Fibroblast of lung (primary cell): ENCODE results near the gene RBM33. TPM values are rescaled to one million over a fixed set of nuclear protein-coding genes. Genes with fewer than 3 reads are reported as not detected.

Experiments
- DNase-seq, 2 donors: peaks; one replicate each; pipeline versions ENCODE4 v3.0.0 to v3.0.0-alpha.2; 2010; ENCODE audit warnings: low read depth in 2 of 2
- H2AFZ ChIP-seq: 2 replicates; pipeline ENCODE4 v1.5.1; 2012; ENCODE audit warnings: low read length, control low read depth, inconsistent platforms
- H3K27ac ChIP-seq: 2 replicates; pipeline ENCODE4 v1.5.1; 2011; ENCODE audit warnings: low read length, control low read depth; ENCODE audit not compliant: insufficient read depth
- H3K27me3 ChIP-seq: 2 replicates; pipeline ENCODE4 v1.5.1; 2011; ENCODE audit warnings: mild to moderate bottlenecking, low read length; ENCODE audit not compliant: control insufficient read depth, insufficient read depth
- H3K36me3 ChIP-seq: 2 replicates; pipeline ENCODE4 v1.5.1; 2011; ENCODE audit warnings: low read length; ENCODE audit not compliant: control insufficient read depth, insufficient read depth
- H3K4me1 ChIP-seq: 2 replicates; pipeline ENCODE4 v1.5.1; 2011; ENCODE audit warnings: low read length; ENCODE audit not compliant: control insufficient read depth, insufficient read depth; ENCODE audit errors: extremely low read depth
- H3K4me2 ChIP-seq: 2 replicates; pipeline ENCODE4 v1.5.1; 2011; ENCODE audit warnings: low read length, control low read depth; ENCODE audit not compliant: insufficient read depth; ENCODE audit errors: extremely low read depth
- H3K4me3 ChIP-seq, 4 experiments: fragments of 200-600 bp in 1 of 4; sonication (generic) in 1 of 4; replicated peaks in 1 of 4; 2 replicates each; pipeline ENCODE4 v1.5.1; 2011 to 2016; ENCODE audit warnings: low read length in 4 of 4, low read depth in 3 of 4, mild to moderate bottlenecking in 3 of 4, control low read depth in 2 of 4, inconsistent platforms in 1 of 4, mixed read lengths in 1 of 4; ENCODE audit not compliant: insufficient read depth in 1 of 4; ENCODE audit errors: control extremely low read depth in 1 of 4
- H3K79me2 ChIP-seq: 2 replicates; pipeline ENCODE4 v1.5.1; 2012; ENCODE audit warnings: mild to moderate bottlenecking, low read length, inconsistent platforms; ENCODE audit not compliant: control insufficient read depth, insufficient read depth
- H3K9ac ChIP-seq: 2 replicates; pipeline ENCODE4 v1.5.1; 2011; ENCODE audit warnings: mild to moderate bottlenecking, low read length, control low read depth; ENCODE audit not compliant: insufficient read depth
- H3K9me3 ChIP-seq: 2 replicates; pipeline ENCODE4 v1.5.1; 2012; ENCODE audit warnings: low read depth, low read length; ENCODE audit not compliant: control insufficient read depth, insufficient read depth
- H4K20me1 ChIP-seq: 2 replicates; pipeline ENCODE4 v1.5.1; 2011; ENCODE audit warnings: low read length; ENCODE audit not compliant: control insufficient read depth, insufficient read depth; ENCODE audit errors: extremely low read depth
- EZH2 ChIP-seq: IDR thresholded peaks from 2 replicates; pipeline ENCODE4 v1.5.1; 2012; ENCODE audit warnings: low read length, control low read depth, mild to moderate bottlenecking; ENCODE audit errors: missing control alignments
- polyA plus RNA-seq, 2 donors: library from polyadenylated mRNA; depleted of rRNA in 1 of 2; stranded (reverse) in 1 of 2; unstranded in 1 of 2; fragments of >200 nt; gene quantifications; 2 replicates each; pipeline ENCODE4 v1.2.1, GENCODE V29; 2011 to 2012; ENCODE audit warnings: missing spikeins in 1 of 2
- total RNA-seq: library from RNA; depleted of rRNA; stranded (reverse); fragments of >200 nt; gene quantifications from 2 replicates; pipeline ENCODE4 v1.2.1, GENCODE V29; 2014
- TF ChIP-seq, protein P1 (sequence below), 2 donors: IDR thresholded peaks in 1 of 2; conservative IDR thresholded peaks in 1 of 2; 1 replicate in 1 of 2; 2 replicates in 1 of 2; pipeline ENCODE4 v1.5.1; 2011 to 2012; ENCODE audit warnings: low read length in 2 of 2, control low read depth in 1 of 2, inconsistent platforms in 1 of 2, low read depth in 1 of 2, mild to moderate bottlenecking in 1 of 2

RBM33 gene
- total and polyA plus RNA-seq, 2 donors (not counting 1 experiment from before 2014, with no cell fraction given): 6.9 to 33.2 TPM

DNA sequence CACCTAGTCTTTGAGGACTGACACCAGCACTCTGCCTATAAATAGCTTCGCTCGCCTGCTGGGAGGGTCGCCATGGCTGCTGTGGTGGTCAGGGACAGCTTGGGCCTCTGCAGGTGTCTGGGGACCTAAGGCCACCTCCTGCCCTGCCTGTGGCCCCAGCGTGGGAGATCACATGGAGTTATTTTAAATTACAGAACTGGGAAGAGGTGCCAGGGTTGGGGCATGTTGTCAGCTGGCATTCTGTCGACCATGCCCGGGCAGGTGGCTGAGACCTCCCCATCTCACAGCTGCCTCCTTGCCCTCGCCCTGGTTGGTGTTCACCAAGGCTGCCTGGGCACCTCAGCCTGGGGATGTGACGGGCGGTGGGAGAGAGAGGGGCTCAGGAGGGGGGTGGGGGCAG is 149.7 kb downstream of the RBM33 start:
- Histone ChIP-seq H3K9me3 (no peaks in the 10 kb centered on the region), H3K27me3 (no peaks in the 10 kb centered on the region), H3K27ac (no peak overlapping the region), H3K79me2 (no peaks in the 10 kb centered on the region), H3K4me2 (no peak overlapping the region), H3K9ac (no peak overlapping the region), H4K20me1 (no peaks in the 10 kb centered on the region), H3K4me3 (no peak overlapping the region), H3K4me1 (no peaks in the 10 kb centered on the region), H2AFZ (no peak overlapping the region), H3K36me3 (no peaks in the 10 kb centered on the region)
- DNase-seq: no peak
- no peak for TF ChIP-seq EZH2
- TF ChIP-seq, protein P1, sequence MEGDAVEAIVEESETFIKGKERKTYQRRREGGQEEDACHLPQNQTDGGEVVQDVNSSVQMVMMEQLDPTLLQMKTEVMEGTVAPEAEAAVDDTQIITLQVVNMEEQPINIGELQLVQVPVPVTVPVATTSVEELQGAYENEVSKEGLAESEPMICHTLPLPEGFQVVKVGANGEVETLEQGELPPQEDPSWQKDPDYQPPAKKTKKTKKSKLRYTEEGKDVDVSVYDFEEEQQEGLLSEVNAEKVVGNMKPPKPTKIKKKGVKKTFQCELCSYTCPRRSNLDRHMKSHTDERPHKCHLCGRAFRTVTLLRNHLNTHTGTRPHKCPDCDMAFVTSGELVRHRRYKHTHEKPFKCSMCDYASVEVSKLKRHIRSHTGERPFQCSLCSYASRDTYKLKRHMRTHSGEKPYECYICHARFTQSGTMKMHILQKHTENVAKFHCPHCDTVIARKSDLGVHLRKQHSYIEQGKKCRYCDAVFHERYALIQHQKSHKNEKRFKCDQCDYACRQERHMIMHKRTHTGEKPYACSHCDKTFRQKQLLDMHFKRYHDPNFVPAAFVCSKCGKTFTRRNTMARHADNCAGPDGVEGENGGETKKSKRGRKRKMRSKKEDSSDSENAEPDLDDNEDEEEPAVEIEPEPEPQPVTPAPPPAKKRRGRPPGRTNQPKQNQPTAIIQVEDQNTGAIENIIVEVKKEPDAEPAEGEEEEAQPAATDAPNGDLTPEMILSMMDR (conservative IDR thresholded peaks at IDR 0.05 in 1 of 2, IDR thresholded peaks at IDR 0.05 in 1 of 2; ENCODE audit: low read depth in 1 of 2, low read length in 2 of 2): no peak

DNA sequence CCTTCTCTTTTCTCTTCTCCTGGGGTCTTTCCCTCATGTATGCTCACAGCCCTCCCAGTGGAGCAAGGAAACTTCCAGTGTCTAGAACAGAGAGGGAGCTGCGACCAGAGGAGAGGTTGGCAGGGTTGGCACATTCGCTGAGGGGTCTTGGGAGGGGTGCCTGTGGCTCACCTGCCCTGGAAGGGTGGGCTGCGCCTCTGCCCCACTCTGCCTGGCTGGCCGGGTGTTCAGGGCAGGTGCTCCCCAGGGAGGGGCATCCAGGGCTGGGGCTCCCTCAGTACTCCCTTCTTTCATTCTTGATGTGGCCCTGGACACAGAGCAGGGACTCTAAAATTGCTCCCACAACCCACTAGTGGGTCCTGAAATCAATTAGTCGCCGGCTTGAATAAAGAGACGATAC is 150.9 kb downstream of the RBM33 start:
- no peak overlapping the region for H3K4me2 ChIP-seq
- H3K27ac ChIP-seq: no peak overlapping the region
- no peak overlapping the region for H3K9ac ChIP-seq
- no peak overlapping the region for H3K4me3 ChIP-seq
- DNase-seq: no peak
- no peaks in the 10 kb centered on the region for H4K20me1 ChIP-seq
- H3K9me3 ChIP-seq: no peaks in the 10 kb centered on the region
- H3K79me2 ChIP-seq: no peaks in the 10 kb centered on the region
- no peak overlapping the region for H2AFZ ChIP-seq
- H3K4me1 ChIP-seq: no peaks in the 10 kb centered on the region
- TF ChIP-seq, protein P1 (conservative IDR thresholded peaks at IDR 0.05 in 1 of 2, IDR thresholded peaks at IDR 0.05 in 1 of 2; ENCODE audit: low read depth in 1 of 2, low read length in 2 of 2): no peak
- no peak for TF ChIP-seq EZH2
- H3K36me3 ChIP-seq: no peaks in the 10 kb centered on the region
- no peaks in the 10 kb centered on the region for H3K27me3 ChIP-seq

DNA sequence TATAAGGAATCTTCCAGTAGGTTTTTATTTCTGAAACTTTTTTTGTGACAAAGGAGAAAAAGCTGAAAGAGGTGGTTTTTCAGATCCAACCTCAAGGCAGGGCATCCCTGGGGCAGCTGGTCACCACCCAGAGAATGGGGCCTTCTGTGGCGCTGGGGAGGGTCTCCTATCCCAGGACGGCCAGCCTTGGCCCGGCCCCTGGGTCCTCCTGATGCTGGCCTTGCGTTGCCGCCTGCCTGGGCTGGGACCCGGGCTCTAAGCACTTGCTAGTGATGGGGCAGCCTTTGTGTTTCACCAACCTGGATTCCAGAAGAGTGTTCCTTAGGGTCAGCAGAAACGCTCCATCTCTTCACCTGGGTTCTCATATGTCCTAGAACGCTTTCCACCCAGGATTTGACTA is 151.5 kb downstream of the RBM33 start:
- no peaks in the 10 kb centered on the region for H3K79me2 ChIP-seq
- H3K36me3 ChIP-seq: no peaks in the 10 kb centered on the region
- no peak overlapping the region for H3K4me2 ChIP-seq
- TF ChIP-seq, protein P1 (conservative IDR thresholded peaks at IDR 0.05 in 1 of 2, IDR thresholded peaks at IDR 0.05 in 1 of 2; ENCODE audit: low read depth in 1 of 2, low read length in 2 of 2): no peak
- no peak for TF ChIP-seq EZH2
- H3K9ac ChIP-seq: no peak overlapping the region
- DNase-seq: no peak
- peaks cover 3% of the 10 kb centered on the region for H3K27me3 ChIP-seq
- H3K27ac ChIP-seq: no peak overlapping the region
- H3K4me3 ChIP-seq: no peak overlapping the region
- no peaks in the 10 kb centered on the region for H4K20me1 ChIP-seq
- H3K4me1 ChIP-seq: no peaks in the 10 kb centered on the region
- H2AFZ ChIP-seq: no peak overlapping the region
- no peaks in the 10 kb centered on the region for H3K9me3 ChIP-seq
